HCT116 (cell line): ENCODE data around the gene SEPTIN5.

Experiments used
- CEBPB ChIP-seq: IDR thresholded peaks from 2 replicates; pipeline ENCODE4 v1.6.1; 2012; ENCODE audit warnings: low read depth
- ELF1 ChIP-seq: IDR thresholded peaks from 2 replicates; pipeline ENCODE4 v1.6.1; 2012; ENCODE audit warnings: low read depth, borderline replicate concordance
- EZH2 ChIP-seq: fragments of 200-600 bp; sonication (generic); IDR thresholded peaks from 2 replicates; pipeline ENCODE4 v1.6.1; 2017; ENCODE audit warnings: antibody characterized with exemption, mixed run types
- JUND ChIP-seq: IDR thresholded peaks from 2 replicates; pipeline ENCODE4 v1.6.1; 2012
- POLR2A ChIP-seq: IDR thresholded peaks from 2 replicates; pipeline ENCODE4 v1.7.0; 2011; ENCODE audit warnings: borderline replicate concordance; ENCODE audit not compliant: insufficient read depth, insufficient read length; ENCODE audit errors: extremely low read depth
- YY1 ChIP-seq: IDR thresholded peaks from 2 replicates; pipeline ENCODE4 v1.6.1; 2011; ENCODE audit warnings: low read length, low read depth, moderate library complexity, mild to moderate bottlenecking; ENCODE audit not compliant: insufficient replicate concordance; ENCODE audit errors: extremely low read depth
- ZFX ChIP-seq: fragments of 450-650 bp; IDR thresholded peaks from 2 replicates; pipeline ENCODE4 v1.6.1; 2017
- ZNF274 ChIP-seq: fragments of 200-500 bp; sonication (Bioruptor generic); IDR thresholded peaks from 2 replicates; pipeline ENCODE4 v1.6.1; 2014; ENCODE audit warnings: mild to moderate bottlenecking, low read depth, low read length, inconsistent platforms
- TF ChIP-seq, protein P1 (sequence below), 3 experiments: fragments of 200-600 bp in 1 of 3; sonication (generic) in 1 of 3; IDR thresholded peaks in 2 of 3; conservative IDR thresholded peaks in 1 of 3; 2 replicates each; pipeline ENCODE4 v1.5.1; 2012 to 2017; ENCODE audit warnings: low read depth in 2 of 3, low read length in 2 of 3, antibody characterized with exemption in 1 of 3, borderline replicate concordance in 1 of 3, control low read depth in 1 of 3, mild to moderate bottlenecking in 1 of 3, mixed read lengths in 1 of 3, mixed run types in 1 of 3, moderate library complexity in 1 of 3; ENCODE audit not compliant: insufficient read depth in 1 of 3
- TF ChIP-seq, protein P2 (sequence below): IDR thresholded peaks from 2 replicates; pipeline ENCODE4 v1.6.1; 2011; ENCODE audit warnings: mild to moderate bottlenecking, low read length, moderate library complexity; ENCODE audit not compliant: insufficient replicate concordance; ENCODE audit errors: extremely low read depth
- TF ChIP-seq, protein P3 (sequence below): IDR thresholded peaks from 2 replicates; pipeline ENCODE4 v1.6.1; 2012

DNA sequence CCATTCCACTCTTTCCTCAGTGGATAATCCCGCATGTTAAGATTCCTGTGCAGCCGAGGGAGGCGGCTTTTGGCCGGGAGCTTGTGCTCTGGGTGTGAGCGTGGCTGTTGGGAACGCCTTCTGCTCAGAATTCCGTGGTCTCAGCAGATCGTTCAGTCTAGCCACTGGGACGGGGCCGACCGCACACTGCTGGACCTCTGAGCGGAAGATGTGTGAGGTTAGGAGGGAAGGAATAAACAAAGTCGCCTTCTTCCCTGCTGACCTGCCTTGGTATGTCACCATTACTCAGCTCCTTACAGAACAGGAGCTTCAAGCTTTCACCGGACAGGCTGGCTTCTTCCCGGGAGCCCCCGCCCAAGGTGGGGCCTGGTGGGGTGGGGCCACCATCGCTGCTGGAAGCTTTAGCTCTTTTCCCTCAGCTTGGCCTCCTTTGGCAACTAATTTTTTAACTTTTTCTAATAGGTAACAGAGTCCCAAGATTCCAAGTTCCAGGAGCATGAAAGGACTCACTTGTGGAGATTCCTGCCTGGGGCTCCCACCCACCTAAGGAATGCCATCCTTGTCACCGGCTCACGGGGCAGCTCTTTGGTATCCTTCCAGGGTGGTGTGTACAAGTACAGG, 22.5 kb upstream of the SEPTIN5 start:
- TF ChIP-seq, protein P1, sequence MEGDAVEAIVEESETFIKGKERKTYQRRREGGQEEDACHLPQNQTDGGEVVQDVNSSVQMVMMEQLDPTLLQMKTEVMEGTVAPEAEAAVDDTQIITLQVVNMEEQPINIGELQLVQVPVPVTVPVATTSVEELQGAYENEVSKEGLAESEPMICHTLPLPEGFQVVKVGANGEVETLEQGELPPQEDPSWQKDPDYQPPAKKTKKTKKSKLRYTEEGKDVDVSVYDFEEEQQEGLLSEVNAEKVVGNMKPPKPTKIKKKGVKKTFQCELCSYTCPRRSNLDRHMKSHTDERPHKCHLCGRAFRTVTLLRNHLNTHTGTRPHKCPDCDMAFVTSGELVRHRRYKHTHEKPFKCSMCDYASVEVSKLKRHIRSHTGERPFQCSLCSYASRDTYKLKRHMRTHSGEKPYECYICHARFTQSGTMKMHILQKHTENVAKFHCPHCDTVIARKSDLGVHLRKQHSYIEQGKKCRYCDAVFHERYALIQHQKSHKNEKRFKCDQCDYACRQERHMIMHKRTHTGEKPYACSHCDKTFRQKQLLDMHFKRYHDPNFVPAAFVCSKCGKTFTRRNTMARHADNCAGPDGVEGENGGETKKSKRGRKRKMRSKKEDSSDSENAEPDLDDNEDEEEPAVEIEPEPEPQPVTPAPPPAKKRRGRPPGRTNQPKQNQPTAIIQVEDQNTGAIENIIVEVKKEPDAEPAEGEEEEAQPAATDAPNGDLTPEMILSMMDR (IDR thresholded peaks at IDR 0.05 in 2 of 3, conservative IDR thresholded peaks at IDR 0.05 in 1 of 3; ENCODE audit: borderline replicate concordance in 1 of 3, insufficient read depth in 1 of 3, low read depth in 2 of 3, low read length in 2 of 3) = no peak
- no peak for TF ChIP-seq ZNF274
- no peak for TF ChIP-seq JUND
- TF ChIP-seq ZFX = no peak
- no peak for TF ChIP-seq ELF1
- TF ChIP-seq POLR2A = no peak
- TF ChIP-seq YY1 = no peak
- TF ChIP-seq, protein P2, sequence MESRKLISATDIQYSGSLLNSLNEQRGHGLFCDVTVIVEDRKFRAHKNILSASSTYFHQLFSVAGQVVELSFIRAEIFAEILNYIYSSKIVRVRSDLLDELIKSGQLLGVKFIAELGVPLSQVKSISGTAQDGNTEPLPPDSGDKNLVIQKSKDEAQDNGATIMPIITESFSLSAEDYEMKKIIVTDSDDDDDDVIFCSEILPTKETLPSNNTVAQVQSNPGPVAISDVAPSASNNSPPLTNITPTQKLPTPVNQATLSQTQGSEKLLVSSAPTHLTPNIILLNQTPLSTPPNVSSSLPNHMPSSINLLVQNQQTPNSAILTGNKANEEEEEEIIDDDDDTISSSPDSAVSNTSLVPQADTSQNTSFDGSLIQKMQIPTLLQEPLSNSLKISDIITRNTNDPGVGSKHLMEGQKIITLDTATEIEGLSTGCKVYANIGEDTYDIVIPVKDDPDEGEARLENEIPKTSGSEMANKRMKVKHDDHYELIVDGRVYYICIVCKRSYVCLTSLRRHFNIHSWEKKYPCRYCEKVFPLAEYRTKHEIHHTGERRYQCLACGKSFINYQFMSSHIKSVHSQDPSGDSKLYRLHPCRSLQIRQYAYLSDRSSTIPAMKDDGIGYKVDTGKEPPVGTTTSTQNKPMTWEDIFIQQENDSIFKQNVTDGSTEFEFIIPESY = no peak
- no peak for TF ChIP-seq EZH2
- TF ChIP-seq, protein P3, sequence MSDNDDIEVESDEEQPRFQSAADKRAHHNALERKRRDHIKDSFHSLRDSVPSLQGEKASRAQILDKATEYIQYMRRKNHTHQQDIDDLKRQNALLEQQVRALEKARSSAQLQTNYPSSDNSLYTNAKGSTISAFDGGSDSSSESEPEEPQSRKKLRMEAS = peak; percentile 32; the same call in 1 of the 2 replicates
- TF ChIP-seq CEBPB = no peak
